Hematopoietic multipotent progenitor cell treated with erythropoietin and hydrocortisone succinate and interleukin-3 and kit ligand, for 17 days (in vitro differentiated cells): ENCODE results near the gene TBX15.

Experiments
- DNase-seq: peaks from one replicate; pipeline ENCODE4 v3.0.0-alpha.2; 2015; ENCODE audit warnings: low spot score

The TBX15 gene

DNA sequence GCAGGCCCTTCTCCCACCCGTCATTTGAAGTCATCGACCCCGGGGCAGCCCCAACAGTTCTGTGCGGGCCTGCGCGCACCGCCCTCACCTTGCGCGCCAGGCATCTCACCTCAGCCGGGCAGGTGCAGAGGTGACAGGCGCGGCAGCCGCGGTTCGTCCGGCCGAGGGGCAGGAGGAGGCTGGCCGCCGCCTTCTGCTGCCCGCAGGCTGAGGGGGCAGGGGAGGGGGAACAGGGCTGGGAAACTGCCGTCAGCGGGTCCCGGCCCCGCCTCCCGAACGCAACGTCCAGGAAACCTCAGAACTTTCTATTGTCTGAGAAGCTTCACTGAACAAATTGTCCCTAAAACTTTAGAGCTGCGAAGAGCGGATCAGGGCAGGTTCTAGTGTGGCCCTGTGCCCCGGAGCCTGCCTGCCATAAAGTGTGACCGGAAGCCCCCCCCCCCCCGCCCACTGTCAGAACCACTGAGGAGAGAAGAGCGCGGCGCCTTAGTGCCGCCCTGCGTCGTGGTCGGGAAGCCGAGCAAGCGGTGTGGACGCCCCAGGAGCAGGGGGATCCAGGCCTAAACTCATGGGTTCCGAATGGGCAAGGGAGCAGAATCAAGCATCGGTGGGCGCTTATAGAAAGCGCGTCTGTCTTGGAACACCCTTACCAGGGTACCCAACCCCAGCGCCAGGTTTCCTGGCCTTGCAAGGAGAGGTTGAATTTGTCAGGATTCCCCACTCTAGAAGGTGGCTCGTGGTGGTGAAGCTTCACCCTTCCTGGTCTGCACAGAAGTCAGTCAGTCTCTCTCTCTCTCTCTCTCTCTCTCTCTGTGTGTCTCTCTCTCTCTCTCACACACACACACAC lies 13.3 kb upstream of the TBX15 start:
- DNase-seq = no peak

DNA sequence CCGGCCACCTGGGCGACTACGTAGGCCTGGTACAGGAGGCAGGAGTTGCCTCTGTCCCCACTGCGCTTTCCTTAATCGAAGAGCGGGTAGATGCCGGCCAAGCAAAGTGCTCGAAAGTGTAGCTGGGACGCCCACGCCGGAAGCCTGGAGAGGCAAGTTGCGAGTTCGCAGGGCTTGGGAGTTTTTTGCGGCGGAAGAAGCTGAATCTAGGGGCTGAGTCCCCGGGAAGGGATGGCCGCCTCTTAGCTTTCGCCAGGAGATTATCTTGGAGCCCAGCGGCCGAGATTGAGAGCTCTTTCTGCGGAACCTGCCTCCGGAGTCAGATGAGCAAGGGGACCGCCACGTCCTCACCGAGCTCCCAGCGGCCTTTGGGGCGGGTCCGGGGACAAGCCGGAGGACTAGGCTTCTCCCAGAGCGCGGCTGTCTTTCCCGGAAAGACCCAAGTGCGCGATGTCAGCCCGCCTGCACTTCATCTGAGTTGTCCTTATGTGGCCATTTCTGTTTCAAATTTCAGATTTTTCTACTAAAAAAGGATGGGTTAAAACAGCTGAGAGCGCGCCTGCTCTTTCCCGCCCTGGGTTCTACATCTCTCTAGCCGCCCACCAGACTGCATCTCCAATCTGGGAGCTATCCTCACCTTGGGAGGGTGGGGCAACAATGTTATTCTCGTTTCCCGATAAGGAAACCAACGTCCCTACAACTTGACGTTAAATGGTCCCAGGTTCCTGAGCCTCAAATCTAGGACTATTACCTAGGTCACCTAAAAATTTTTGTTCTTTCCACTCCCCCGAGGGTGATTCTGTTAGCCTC lies 12.4 kb upstream of the TBX15 start:
- no peak for DNase-seq

- DNase-seq = no peak
These were observed 11.4 kb upstream of the TBX15 start for GRCh38 chr1:118999348-119000071.

GRCh38 chr1:118998171-118998570 lies 10.0 kb upstream of the TBX15 start:
- DNase-seq = no peak

GRCh38 chr1:118997225-118997624 lies 9.1 kb upstream of the TBX15 start:
- DNase-seq = no peak

DNA sequence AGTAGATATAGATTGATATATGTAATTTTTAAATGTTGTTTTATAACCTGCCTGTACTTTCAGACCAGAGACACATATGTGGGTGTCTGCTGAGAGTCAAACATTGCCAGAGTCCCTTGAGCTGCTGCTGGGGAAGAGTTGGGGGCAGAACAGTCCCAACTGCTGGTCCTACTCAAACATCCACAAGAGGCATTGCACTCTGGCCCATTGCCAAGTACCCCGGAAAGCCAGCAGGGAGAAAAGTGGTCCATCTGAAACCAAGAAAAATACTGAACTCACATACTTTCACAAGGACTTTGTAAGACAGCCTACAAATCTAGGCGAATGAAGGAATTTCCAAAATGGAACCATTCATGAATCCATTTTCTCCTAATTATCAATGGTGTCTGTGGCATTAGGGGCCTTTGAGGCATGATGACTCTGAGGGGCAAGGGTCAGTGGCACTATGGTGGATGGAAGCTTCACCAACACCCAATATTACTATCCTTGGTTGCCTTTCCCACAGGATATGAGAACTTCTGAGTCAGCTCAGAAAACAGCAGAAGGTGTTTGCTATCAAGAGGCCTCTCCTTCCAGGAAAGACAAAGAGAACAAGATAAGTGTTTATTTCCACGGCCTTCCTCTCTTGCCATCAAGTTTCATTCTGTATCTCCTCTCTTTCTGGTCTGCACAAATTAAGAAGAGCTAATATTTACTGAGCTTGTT lies 7.3 kb upstream of the TBX15 start:
- DNase-seq = no peak

DNA sequence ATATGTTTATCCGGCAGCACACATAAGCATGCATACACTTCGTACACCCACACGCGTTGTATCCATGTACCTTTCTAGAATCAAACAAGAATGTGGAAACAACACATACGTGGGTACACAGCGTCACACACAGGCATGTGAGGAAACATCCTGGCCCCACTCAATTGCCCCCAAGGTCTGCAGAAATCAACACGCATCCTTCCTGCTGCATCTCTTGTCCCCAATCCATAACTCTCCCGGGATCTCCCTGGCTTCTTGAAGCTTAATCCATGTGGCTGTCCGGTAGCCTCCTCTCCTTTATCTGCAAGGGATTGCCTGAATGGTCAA lies 5.5 kb upstream of the TBX15 start:
- no peak for DNase-seq

GRCh38 chr1:118992868-118993699 lies 4.9 kb upstream of the TBX15 start:
- no peak for DNase-seq

GRCh38 chr1:118992237-118992825 lies 4.2 kb upstream of the TBX15 start:
- DNase-seq = no peak

DNA sequence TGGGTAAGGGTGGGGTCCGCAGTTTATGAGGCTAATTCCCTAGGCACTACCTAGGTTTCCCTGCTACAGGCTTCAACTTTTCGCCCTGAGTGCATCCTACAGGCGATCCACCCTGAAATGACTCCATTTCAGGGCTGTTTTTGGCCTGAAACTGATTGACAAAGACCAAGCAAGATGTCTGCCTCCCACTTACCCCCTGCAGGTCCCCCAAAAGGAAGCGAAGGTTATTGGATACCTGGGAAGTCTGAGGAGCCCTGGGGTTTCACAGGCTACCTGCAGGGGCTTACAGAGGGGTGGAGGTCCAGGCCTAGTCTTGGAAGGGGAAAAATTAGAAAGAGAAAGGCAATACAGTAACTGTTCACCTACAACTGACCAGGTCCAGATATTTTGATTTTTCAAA lies 3.3 kb upstream of the TBX15 start:
- DNase-seq = no peak

DNA sequence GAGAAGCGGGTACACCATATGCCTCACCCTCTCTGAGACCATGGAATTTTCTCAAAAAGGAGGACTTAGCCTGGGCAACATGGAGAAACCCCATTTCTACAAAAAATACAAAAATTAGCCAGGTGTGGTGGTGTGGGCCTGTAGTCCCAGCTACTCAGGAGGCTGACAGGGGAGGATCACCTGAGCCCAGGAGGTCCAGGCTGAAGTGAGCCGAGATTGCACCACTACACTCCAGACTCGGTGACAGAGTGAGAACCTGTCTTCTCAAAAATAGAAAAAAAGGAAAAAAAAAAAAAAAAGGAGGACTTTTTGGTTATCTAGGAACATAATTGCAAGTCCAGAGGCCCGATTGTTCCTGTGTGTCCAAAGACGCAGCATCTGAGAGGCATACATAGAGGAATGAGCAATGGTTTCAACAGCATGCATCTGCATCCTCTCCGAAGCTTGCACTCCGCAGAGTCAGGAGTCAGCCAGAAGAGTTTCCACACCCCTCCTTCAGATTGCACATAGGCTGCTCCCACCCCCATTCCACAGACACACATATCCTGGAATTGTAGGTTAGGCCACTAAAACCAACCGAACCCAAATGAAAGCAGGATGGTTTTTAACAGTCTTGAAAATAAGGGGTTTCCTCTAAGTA lies 2.5 kb upstream of the TBX15 start:
- no peak for DNase-seq

GRCh38 chr1:118989878-118990378 lies 1.8 kb upstream of the TBX15 start:
- no peak for DNase-seq

- DNase-seq = no peak
These were observed 1.1 kb upstream of the TBX15 start for GRCh38 chr1:118989006-118989815.

GRCh38 chr1:118987468-118988185 lies 516 bp downstream of the TBX15 start:
- no peak for DNase-seq

GRCh38 chr1:118986555-118987467 lies 1.3 kb downstream of the TBX15 start:
- DNase-seq = no peak

DNA sequence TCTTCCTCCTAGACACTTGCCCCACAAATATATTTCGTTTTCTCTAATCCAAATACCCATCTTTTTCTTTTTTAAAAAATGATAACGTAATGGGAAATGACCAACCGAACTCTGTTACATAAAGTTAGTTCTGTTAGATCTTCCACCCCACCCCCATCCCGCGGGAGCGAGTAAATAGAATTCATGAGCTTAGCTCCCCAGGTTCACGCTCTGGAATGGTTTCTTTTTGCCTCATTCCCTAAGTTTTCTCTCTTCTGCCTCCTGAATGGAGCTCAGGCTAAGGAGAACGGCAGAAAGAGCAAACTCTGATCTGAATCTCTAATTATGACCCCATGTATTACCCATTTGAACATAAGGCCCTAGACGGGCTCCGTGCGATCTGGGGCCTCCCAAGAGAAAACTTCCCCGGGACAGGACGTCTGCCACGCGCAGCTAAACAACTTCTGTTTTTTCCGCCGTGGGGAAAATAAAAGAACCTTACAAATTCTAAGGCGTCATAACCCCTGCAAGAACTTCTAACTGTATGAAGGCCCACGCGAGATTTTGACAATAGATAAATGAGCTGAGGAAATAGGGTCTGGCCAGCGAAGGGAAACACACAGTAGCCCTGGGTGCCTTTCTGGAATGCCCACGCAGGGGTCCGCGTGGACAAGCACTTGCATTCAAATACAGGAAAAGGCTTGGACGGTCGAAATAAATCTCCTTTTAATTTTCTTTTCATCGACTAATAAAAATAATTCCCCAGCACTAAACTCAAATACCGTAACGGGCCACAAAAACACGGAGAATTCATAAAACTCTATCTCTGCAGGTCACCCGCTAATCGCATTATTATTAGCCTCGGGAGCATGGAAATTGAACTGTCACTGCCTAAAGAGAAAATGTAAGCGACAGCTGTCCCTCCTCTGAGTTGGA lies 2.2 kb downstream of the TBX15 start:
- no peak for DNase-seq
